ENCODE data around the gene IZUMO4. TPM values are rescaled to one million over a fixed set of nuclear protein-coding genes. Genes with fewer than 3 reads are reported as not detected.

Gene IZUMO4
- polyA plus RNA-seq, 1 donor from 2014 or later, result 39.3 TPM

DNA sequence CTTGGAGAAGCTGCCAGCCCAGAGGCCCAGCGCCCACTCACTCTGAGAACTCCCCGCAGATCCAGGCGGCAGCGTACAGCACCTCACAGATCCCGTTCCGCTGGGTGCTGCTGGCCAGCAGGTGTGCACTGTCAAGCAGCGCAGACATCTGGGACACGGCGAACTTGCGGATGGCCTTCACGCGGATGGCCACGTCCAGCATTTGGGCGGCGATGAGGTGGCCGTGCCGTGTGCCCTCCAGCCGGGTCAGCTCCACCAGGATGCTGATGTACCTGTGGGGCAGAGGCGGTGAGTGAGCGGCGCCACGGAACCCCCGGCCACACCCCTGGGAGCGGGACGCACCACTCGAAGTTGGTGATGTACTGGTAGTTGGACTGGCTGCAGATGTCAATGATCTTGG is 24.1 kb downstream of the IZUMO4 start:
- TF ChIP-seq, protein P1, sequence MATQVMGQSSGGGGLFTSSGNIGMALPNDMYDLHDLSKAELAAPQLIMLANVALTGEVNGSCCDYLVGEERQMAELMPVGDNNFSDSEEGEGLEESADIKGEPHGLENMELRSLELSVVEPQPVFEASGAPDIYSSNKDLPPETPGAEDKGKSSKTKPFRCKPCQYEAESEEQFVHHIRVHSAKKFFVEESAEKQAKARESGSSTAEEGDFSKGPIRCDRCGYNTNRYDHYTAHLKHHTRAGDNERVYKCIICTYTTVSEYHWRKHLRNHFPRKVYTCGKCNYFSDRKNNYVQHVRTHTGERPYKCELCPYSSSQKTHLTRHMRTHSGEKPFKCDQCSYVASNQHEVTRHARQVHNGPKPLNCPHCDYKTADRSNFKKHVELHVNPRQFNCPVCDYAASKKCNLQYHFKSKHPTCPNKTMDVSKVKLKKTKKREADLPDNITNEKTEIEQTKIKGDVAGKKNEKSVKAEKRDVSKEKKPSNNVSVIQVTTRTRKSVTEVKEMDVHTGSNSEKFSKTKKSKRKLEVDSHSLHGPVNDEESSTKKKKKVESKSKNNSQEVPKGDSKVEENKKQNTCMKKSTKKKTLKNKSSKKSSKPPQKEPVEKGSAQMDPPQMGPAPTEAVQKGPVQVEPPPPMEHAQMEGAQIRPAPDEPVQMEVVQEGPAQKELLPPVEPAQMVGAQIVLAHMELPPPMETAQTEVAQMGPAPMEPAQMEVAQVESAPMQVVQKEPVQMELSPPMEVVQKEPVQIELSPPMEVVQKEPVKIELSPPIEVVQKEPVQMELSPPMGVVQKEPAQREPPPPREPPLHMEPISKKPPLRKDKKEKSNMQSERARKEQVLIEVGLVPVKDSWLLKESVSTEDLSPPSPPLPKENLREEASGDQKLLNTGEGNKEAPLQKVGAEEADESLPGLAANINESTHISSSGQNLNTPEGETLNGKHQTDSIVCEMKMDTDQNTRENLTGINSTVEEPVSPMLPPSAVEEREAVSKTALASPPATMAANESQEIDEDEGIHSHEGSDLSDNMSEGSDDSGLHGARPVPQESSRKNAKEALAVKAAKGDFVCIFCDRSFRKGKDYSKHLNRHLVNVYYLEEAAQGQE (IDR thresholded peaks at IDR 0.05; ENCODE audit: borderline replicate concordance), result no peak
- no peak for TF ChIP-seq MXI1 (conservative IDR thresholded peaks at IDR 0.05; ENCODE audit: poor library complexity, severe bottlenecking)
- no peak for TF ChIP-seq TAF1 (IDR thresholded peaks at IDR 0.05; ENCODE audit: low read depth)
- TF ChIP-seq POLR2AphosphoS5 (IDR thresholded peaks at IDR 0.05), result no peak
- TF ChIP-seq SMC3 (conservative IDR thresholded peaks at IDR 0.05; ENCODE audit: poor library complexity), result no peak
- TF ChIP-seq EZH2 (IDR thresholded peaks at IDR 0.05; ENCODE audit: borderline replicate concordance, insufficient read depth, low read length, poor library complexity, severe bottlenecking), result no peak
- no peak for TF ChIP-seq EP300 (conservative IDR thresholded peaks at IDR 0.05; ENCODE audit: poor library complexity, severe bottlenecking)
- no peak for TF ChIP-seq RAD21 (conservative IDR thresholded peaks at IDR 0.05)
- TF ChIP-seq, protein P2, sequence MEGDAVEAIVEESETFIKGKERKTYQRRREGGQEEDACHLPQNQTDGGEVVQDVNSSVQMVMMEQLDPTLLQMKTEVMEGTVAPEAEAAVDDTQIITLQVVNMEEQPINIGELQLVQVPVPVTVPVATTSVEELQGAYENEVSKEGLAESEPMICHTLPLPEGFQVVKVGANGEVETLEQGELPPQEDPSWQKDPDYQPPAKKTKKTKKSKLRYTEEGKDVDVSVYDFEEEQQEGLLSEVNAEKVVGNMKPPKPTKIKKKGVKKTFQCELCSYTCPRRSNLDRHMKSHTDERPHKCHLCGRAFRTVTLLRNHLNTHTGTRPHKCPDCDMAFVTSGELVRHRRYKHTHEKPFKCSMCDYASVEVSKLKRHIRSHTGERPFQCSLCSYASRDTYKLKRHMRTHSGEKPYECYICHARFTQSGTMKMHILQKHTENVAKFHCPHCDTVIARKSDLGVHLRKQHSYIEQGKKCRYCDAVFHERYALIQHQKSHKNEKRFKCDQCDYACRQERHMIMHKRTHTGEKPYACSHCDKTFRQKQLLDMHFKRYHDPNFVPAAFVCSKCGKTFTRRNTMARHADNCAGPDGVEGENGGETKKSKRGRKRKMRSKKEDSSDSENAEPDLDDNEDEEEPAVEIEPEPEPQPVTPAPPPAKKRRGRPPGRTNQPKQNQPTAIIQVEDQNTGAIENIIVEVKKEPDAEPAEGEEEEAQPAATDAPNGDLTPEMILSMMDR (IDR thresholded peaks at IDR 0.05; ENCODE audit: poor library complexity, severe bottlenecking), result no peak
- Histone ChIP-seq H3K4me2 (ENCODE audit: low read length) (no peak overlapping the region), H4K20me1 (ENCODE audit: insufficient read depth) (no peaks in the 10 kb centered on the region), H2AFZ (ENCODE audit: low read depth, low read length) (no peak overlapping the region), H3K9ac (ENCODE audit: low read length) (no peak overlapping the region), H3K9me3 (ENCODE audit: low read length) (no peaks in the 10 kb centered on the region), H3K27me3 (ENCODE audit: insufficient read depth, low read depth, low read length) (no peaks in the 10 kb centered on the region), H3K27ac (ENCODE audit: low read length) (no peak overlapping the region), H3F3A (ENCODE audit: insufficient read depth, low read length, poor library complexity, severe bottlenecking) (no peaks in the 10 kb centered on the region), H3K9me2 (ENCODE audit: insufficient read depth, low read length) (no peaks in the 10 kb centered on the region), H3K79me2 (replicated peaks; ENCODE audit: insufficient read depth, low read length) (no peaks in the 10 kb centered on the region), H3K4me3 (ENCODE audit: low read length) (no peak overlapping the region), H3K36me3 (ENCODE audit: insufficient read depth, low read length) (no peaks in the 10 kb centered on the region)

DNA sequence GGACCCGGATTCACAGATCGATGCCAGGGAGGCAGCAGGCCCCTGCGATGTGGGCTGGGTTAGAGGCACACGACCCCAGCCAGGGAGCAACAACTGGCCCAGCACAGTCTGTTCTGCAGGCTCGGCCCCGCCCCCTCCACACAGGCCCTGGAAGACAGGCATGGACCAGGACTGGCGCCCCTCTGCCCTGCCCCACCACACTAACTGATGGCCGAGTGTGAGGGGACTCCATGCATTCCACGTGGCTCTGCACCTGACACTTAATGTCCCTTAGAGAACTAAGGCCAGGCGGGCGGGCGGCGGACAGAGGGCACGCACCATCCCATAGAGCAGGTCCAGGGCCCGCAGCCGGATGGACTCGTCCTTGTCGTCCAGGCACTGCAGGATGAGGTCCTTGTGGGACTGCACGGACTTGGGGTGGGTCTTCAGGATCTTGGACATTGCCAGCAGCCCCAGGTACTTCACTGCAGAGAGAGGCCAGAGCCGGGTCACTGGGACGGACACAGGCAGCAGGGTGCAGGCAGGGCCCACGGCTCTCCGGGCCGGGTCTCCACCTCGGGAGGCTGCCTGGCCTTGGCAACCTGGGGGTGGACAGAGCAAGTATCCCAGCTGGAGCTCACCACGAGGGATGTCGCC is 24.8 kb downstream of the IZUMO4 start:
- no peaks in the 10 kb centered on the region for H3K27me3 ChIP-seq (ENCODE audit: insufficient read depth, low read depth, low read length)
- no peaks in the 10 kb centered on the region for H3K9me3 ChIP-seq (ENCODE audit: low read length)
- no peak overlapping the region for H3K4me3 ChIP-seq (ENCODE audit: low read length)
- H4K20me1 ChIP-seq (ENCODE audit: insufficient read depth), result no peaks in the 10 kb centered on the region
- no peak for TF ChIP-seq RAD21 (conservative IDR thresholded peaks at IDR 0.05)
- TF ChIP-seq SMC3 (conservative IDR thresholded peaks at IDR 0.05; ENCODE audit: poor library complexity), result no peak
- TF ChIP-seq, protein P2 (IDR thresholded peaks at IDR 0.05; ENCODE audit: poor library complexity, severe bottlenecking), result no peak
- TF ChIP-seq MXI1 (conservative IDR thresholded peaks at IDR 0.05; ENCODE audit: poor library complexity, severe bottlenecking), result no peak
- no peak for TF ChIP-seq TAF1 (IDR thresholded peaks at IDR 0.05; ENCODE audit: low read depth)
- no peak for TF ChIP-seq POLR2AphosphoS5 (IDR thresholded peaks at IDR 0.05)
- TF ChIP-seq, protein P1 (IDR thresholded peaks at IDR 0.05; ENCODE audit: borderline replicate concordance), result no peak
- TF ChIP-seq EP300 (conservative IDR thresholded peaks at IDR 0.05; ENCODE audit: poor library complexity, severe bottlenecking), result no peak
- TF ChIP-seq EZH2 (IDR thresholded peaks at IDR 0.05; ENCODE audit: borderline replicate concordance, insufficient read depth, low read length, poor library complexity, severe bottlenecking), result no peak
- no peak overlapping the region for H2AFZ ChIP-seq (ENCODE audit: low read depth, low read length)
- no peak overlapping the region for H3K9ac ChIP-seq (ENCODE audit: low read length)
- no peaks in the 10 kb centered on the region for H3F3A ChIP-seq (ENCODE audit: insufficient read depth, low read length, poor library complexity, severe bottlenecking)
- H3K79me2 ChIP-seq (replicated peaks; ENCODE audit: insufficient read depth, low read length), result no peaks in the 10 kb centered on the region
- no peaks in the 10 kb centered on the region for H3K36me3 ChIP-seq (ENCODE audit: insufficient read depth, low read length)
- H3K27ac ChIP-seq (ENCODE audit: low read length), result no peak overlapping the region
- H3K4me2 ChIP-seq (ENCODE audit: low read length), result no peak overlapping the region
- no peaks in the 10 kb centered on the region for H3K9me2 ChIP-seq (ENCODE audit: insufficient read depth, low read length)
